ENCODE data around the gene PRDM16.

The PRDM16 gene

DNA sequence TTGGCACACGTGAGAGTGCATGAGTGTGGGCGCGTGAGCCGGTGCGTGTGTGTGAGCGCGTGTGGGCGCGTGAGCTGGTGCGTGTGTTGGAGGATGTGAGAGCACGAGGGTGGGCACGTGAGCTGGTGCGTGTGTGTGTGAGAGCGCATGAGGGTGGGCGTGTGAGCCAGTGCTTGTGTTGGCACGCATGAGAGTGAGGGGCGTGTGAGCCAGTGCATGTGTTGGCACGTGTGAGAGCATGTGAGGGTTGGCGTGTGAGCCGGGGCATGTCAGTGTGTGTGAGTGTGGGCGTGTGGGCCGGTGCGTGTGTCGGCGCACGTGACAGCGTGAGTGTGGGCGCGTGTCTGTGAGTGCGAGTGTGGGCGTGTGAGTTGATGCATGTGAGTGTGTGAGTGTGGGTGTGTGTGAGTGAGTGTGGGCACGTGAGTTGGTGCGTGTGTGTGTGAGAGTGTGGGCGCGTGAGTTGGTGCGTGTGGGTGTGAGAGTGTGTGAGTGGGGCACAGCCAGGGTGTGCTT is 339.8 kb downstream of the PRDM16 start:
- no peak for DNase-seq (ENCODE audit: low read depth, low spot score)

- no peak for DNase-seq (ENCODE audit: low read depth, low spot score)
These were observed 340.6 kb downstream of the PRDM16 start for GRCh38 chr1:3409366-3410141.

DNA sequence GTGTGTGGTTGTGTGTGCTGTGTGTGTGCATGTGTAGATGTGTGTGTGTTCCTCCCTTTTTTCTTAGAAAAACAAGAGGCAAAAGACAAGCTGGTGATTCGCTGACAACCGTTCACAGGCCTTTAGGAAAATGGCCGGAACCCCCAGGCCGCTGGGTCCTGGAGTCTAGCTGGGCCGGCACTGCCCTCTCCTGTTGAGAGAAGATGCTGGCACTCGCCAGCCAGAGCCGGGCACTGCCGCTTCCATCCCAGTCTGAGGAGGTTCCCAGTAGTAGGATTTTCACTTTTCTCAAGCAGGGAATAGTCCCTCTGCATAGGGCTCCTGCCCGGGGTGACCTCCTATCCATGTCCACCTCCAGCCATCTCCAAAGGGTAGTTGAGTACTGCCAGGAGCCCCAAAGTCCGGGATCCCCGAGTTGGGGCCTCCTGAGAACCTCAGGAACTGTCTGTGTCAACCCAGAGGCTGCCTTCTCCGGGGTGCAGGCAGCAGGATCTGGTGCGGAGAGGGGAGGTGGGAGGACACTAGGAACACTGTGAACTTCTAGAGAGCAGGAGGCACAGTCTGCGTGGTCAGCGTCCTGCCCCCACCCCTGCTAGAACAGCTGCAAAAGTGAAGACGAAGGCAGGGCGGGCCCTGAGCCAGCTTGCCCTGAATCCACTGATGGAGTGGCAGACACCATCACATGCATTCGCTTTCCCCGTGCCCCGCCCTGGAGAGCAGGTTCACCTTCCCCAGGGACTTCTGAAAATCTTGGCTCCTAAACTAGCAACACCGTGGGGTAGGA is 341.3 kb downstream of the PRDM16 start:
- DNase-seq (ENCODE audit: low read depth, low spot score), result no peak

GRCh38 chr1:3411806-3412205 is 342.8 kb downstream of the PRDM16 start:
- no peak for DNase-seq (ENCODE audit: low read depth, low spot score)

DNA sequence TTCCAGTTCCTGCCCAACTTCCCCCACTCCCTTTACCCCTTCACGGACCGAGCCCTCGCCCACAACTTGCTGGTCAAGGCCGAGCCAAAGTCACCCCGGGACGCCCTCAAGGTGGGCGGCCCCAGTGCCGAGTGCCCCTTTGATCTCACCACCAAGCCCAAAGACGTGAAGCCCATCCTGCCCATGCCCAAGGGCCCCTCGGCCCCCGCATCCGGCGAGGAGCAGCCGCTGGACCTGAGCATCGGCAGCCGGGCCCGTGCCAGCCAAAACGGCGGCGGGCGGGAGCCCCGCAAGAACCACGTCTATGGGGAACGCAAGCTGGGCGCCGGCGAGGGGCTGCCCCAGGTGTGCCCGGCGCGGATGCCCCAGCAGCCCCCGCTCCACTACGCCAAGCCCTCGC is 343.4 kb downstream of the PRDM16 start:
- DNase-seq (ENCODE audit: low read depth, low spot score), result no peak

DNA sequence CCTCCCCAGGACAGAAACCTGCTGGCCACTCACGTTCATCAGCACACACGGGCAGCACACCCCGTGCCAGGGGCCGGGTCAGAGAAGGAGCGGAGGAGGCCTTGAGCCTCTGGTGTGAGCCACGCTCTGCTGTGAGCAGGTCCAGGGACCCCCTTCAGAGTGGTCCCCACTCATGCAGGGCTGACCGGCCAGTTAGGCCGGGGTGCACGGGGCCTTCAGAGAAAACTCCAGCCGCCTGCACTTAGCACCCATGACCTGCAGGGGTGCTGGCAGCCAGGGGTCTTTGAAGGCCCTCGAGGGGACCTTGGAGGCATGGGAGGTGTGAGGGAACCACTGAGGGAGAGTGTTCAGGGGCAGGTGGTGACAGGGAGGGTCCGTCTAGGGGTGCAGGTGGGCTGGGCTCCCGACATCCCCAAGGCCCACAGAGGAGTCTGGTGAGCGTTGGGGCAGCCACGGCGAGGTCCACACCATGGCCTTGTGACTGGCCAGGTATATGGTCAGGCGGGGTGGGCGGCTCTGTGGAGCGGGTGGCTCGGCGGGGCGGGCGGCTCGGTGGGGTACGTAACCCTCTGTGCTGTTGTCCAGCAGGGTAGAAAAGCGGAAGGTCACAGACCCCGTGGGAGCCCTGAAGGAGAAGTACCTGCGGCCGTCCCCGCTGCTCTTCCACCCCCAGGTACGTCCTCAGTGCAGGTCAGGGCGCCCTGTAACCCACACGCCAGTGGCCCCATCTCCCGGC is 345.1 kb downstream of the PRDM16 start:
- no peak for DNase-seq (ENCODE audit: low read depth, low spot score)

DNA sequence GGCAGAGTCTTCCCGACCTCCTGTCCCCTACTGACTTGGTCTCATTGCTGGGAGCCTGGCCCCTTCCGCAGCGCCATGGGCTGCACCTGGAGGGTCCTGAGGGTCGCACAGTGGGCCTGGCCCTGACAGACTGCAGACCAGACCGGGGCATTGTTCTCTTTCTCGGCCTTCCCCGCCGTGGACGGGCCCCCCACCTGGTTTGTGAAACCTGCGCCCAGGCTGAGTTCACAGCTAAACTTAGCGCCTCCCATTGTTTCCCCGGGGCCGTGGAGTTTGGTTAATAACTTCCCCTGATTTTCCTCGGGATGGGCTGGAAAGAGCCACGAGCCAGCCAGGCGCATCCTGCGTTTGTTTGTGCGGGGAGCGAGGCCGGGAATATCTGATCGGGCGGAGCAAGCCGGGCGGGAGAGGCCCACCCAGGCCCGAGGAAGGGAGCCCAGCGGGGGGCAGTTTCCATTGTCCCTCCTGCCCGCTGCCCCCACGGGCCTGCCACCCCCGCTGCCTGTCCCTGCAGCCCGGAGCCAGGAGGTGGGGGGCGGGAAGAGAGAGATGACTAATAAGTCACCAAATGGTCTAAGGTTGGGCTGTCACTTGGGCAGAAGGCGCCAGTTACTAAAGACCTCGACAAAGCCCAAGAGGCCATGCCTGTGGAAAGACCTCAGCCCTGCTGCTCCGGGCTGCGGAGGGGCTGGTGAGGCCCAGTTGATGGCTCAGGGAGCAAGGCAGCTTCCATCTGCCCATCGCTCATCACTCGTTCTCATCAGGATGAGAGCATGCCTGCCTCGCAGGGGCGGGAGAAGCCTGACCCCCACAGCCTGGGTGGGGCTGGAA is 346.5 kb downstream of the PRDM16 start:
- no peak for DNase-seq (ENCODE audit: low read depth, low spot score)

GRCh38 chr1:3417082-3417739 is 348.2 kb downstream of the PRDM16 start:
- DNase-seq (ENCODE audit: low read depth, low spot score), result no peak

GRCh38 chr1:3417934-3418333 is 348.9 kb downstream of the PRDM16 start:
- no peak for DNase-seq (ENCODE audit: low read depth, low spot score)

DNA sequence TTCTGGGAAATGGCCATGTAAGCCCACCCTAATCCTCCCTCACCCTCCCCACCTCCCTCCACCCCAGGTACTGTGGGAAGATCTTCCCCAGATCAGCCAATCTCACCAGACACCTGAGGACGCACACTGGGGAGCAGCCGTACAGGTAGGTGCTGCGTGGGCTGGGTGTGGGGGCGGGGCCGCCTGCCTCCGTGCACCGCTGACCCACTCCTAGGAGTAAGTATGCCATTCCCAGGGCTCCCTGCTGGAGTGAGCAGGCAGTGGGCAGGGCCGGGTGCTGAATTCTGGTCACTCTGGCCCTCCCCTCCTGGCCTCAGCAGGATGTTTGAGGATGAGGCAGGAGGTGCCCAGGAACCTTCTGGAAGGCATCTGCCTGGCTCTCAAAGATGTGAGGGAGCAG is 349.6 kb downstream of the PRDM16 start:
- DNase-seq (ENCODE audit: low read depth, low spot score), result no peak

GRCh38 chr1:3419415-3420204 is 350.6 kb downstream of the PRDM16 start:
- DNase-seq (ENCODE audit: low read depth, low spot score), result no peak

DNA sequence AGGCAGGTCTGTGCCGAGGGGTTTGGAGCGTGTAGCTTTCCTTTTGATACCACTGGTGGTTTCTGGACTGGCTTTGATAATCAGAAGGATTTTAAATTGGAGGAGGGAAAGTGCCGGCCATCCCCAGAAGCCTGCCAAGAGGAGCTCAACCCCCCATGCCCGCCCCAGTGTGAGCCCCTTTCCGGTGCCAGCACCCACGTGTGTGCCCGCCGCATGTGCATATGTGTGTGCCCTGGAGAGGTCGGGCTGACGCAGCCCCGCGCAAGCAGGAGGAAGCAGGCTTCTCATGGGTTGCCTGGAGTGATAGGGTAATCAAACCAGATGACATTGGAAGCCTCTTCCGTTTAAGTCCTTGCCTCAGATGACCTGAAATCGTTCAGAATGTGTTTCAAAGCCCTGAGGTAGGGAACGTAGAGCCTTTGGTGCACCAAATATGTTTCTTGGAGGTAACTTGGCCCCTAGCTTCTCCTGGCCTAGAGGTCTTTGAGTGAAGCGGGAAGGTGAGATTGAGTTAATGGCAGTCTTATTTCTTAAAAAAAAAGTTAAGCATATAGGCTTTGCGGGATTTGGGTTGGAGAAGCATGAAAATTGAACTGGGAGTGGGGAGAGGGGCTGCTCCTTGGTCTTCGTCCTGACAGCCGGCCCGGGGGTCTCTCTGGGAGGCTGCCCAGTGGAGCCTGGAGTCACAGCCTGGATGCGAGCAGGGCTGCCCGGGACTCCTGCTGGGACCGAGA is 351.4 kb downstream of the PRDM16 start:
- DNase-seq (ENCODE audit: low read depth, low spot score), result no peak

DNA sequence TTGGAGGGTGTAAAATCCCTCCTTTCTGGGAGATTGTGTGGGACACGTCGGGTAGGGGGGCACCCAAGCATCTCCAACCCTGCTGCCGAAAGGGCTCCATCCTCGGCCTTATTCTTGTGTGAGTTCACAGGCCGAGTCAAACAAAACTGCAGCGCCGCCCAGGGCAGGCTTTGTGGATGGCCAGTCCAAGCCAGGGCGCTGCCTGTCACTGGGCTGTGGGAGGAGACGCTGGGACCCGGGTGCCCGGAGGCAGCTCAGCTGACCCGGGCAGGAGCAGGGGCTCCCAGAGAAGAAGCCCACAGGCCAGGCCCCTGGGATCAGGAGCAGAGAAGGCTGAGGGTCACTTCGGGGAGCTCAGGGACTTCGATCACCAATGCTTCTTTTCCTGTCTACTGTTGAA is 353.6 kb downstream of the PRDM16 start:
- no peak for DNase-seq (ENCODE audit: low read depth, low spot score)

- no peak for DNase-seq (ENCODE audit: low read depth, low spot score)
These were observed 354.3 kb downstream of the PRDM16 start for GRCh38 chr1:3423245-3423829.

- DNase-seq (ENCODE audit: low read depth, low spot score), result no peak
These were observed 355.1 kb downstream of the PRDM16 start for GRCh38 chr1:3423896-3424611.

GRCh38 chr1:3425486-3426215 is 356.6 kb downstream of the PRDM16 start:
- DNase-seq (ENCODE audit: low read depth, low spot score), result no peak

GRCh38 chr1:3426956-3427535 is 358.0 kb downstream of the PRDM16 start:
- DNase-seq (ENCODE audit: low read depth, low spot score), result no peak
